HepG2 (cell line): ENCODE measurements around the gene AK3. TPM values are rescaled to one million over a fixed set of nuclear protein-coding genes. Genes with fewer than 3 reads are reported as not detected.

Experiments used
- CBX5 ChIP-seq: sonication (generic); formaldehyde crosslinking; IDR thresholded peaks from 2 replicates; pipeline ENCODE4 v1.4.0; 2020; ENCODE audit warnings: missing genetic modification reagents, borderline replicate concordance
- EEA1 ChIP-seq: sonication (generic); formaldehyde crosslinking; IDR thresholded peaks from 2 replicates; pipeline ENCODE4 v1.5.1; 2020; ENCODE audit warnings: mild to moderate bottlenecking, missing genetic modification reagents, borderline replicate concordance
- FOXP4 ChIP-seq: sonication (generic); formaldehyde crosslinking; IDR thresholded peaks from 2 replicates; pipeline ENCODE4 v1.4.0; 2020; ENCODE audit warnings: missing genetic modification reagents
- HHEX ChIP-seq: IDR thresholded peaks from 2 replicates; pipeline ENCODE4 v1.6.1; 2016; ENCODE audit warnings: control low read depth
- HNRNPH1 ChIP-seq: fragments of 200-400 bp; formaldehyde crosslinking; optimal IDR thresholded peaks from 2 replicates; pipeline ENCODE3; 2017; ENCODE audit warnings: mild to moderate bottlenecking, low read depth, low read length
- PHF20 ChIP-seq: sonication (generic); formaldehyde crosslinking; IDR thresholded peaks from 2 replicates; pipeline ENCODE4 v1.5.0; 2020; ENCODE audit warnings: mild to moderate bottlenecking, missing genetic modification reagents
- RELA ChIP-seq: sonication (generic); formaldehyde crosslinking; IDR thresholded peaks from 2 replicates; pipeline ENCODE4 v1.4.0; 2020; ENCODE audit warnings: missing genetic modification reagents
- SPEN ChIP-seq: sonication (generic); formaldehyde crosslinking; IDR thresholded peaks from 2 replicates; pipeline ENCODE4 v1.5.1; 2020; ENCODE audit warnings: low read depth, mild to moderate bottlenecking, missing genetic modification reagents
- ZBTB25 ChIP-seq: IDR thresholded peaks from 2 replicates; pipeline ENCODE4 v1.6.1; 2018; ENCODE audit warnings: missing genetic modification reagents
- ZNF232 ChIP-seq: sonication (generic); formaldehyde crosslinking; IDR thresholded peaks from 2 replicates; pipeline ENCODE4 v1.4.0; 2020; ENCODE audit warnings: missing genetic modification reagents, borderline replicate concordance
- ZNF260 ChIP-seq: sonication (generic); formaldehyde crosslinking; IDR thresholded peaks from 2 replicates; pipeline ENCODE4 v1.4.0; 2020; ENCODE audit warnings: missing genetic modification reagents, low read depth, mild to moderate bottlenecking, borderline replicate concordance
- ZNF775 ChIP-seq: sonication (generic); formaldehyde crosslinking; IDR thresholded peaks from 2 replicates; pipeline ENCODE4 v1.4.0; 2020; ENCODE audit warnings: missing genetic modification reagents, mild to moderate bottlenecking, moderate library complexity, borderline replicate concordance
- ZNF878 ChIP-seq: sonication (generic); formaldehyde crosslinking; IDR thresholded peaks from 2 replicates; pipeline ENCODE4 v1.8.1; 2023; ENCODE audit warnings: mild to moderate bottlenecking, missing genetic modification reagents, moderate library complexity
- polyA plus RNA-seq, 8 experiments: library from polyadenylated mRNA; depleted of rRNA in 3 of 8; stranded (reverse) in 7 of 8; unstranded in 1 of 8; fragments of >200 nt; fragmentation: Illumina TruSeq in 4 of 8; extraction: Trizol in 4 of 8; gene quantifications; 2 replicates each; pipeline versions ENCODE4 v1.2.1 to v1.2.3, GENCODE V29; 2011 to 2016; ENCODE audit warnings: low read depth in 4 of 8, missing spikeins in 1 of 8, mixed read lengths in 1 of 8; ENCODE audit not compliant: insufficient read depth in 1 of 8
- total RNA-seq, 5 experiments: library from RNA; depleted of rRNA; stranded (reverse); fragments of >200 nt; fragmentation: Illumina TruSeq; extraction: Trizol; gene quantifications; 2 replicates each; pipeline ENCODE4 v1.2.3, GENCODE V29; 2016; ENCODE audit warnings: low read depth in 1 of 5
- TF ChIP-seq, protein P1 (sequence below): IDR thresholded peaks from 2 replicates; pipeline ENCODE4 v1.6.1; 2012; ENCODE audit warnings: inconsistent platforms
- TF ChIP-seq, protein P2 (sequence below): sonication (generic); formaldehyde crosslinking; IDR thresholded peaks from 2 replicates; pipeline ENCODE4 v1.4.0; 2020; ENCODE audit warnings: mild to moderate bottlenecking, missing genetic modification reagents

AK3 gene
- total and polyA plus RNA-seq, 2 of the 13 experiments (the other 11 are each of a cell fraction or from before 2014, with no cell fraction given), result 76.8 to 109 TPM

DNA sequence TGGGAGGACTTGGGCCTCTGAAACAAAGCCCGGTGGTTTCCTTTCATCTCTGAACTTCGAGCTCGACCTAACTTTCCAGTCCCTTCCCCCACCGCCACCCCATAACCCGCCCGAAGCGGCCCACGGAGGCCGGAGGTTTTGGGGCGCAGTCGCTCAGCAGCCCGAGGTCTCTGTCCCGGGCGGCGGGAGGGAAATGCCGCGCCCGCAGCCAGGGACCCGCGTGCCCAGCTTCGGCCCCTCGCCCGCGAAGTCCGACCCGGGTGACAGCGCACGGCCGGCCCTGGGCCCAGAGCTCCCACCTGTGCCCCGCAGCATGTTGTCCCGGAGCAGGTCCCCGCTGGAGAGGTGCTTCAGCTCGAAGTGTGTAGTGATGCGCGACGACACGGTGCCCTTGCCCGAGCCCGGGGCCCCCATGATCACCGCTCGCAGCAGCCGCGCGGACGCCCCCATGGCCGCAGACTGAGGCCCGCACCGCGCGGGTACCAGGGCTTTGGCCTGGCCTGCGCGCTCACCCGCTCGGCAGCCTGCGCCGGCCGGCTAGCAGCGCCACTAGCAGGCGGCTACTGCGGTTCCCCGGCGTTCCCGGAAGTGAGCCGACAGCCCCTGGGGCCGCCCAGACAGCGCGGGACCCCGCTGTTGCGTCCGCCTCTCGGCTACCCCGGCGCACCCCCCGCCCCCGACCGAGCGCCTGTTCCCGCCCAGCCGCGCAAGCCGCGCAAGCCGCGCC is at the start of gene AK3 (continued):
- TF ChIP-seq, protein P1, sequence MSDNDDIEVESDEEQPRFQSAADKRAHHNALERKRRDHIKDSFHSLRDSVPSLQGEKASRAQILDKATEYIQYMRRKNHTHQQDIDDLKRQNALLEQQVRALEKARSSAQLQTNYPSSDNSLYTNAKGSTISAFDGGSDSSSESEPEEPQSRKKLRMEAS, result peak; percentile 76; the same call in 1 of the 2 replicates
- TF ChIP-seq ZNF775 (CRISPR knock-in tag) (no peak; the same call in 1 of the 2 replicates), HHEX (CRISPR knock-in tag) (no peak), PHF20 (CRISPR knock-in tag) (peak; percentile 54), CBX5 (CRISPR knock-in tag) (no peak), RELA (CRISPR knock-in tag) (0 out of 2 replicates have a peak, but pooled peaks have one; percentile 26), SPEN (CRISPR knock-in tag) (peak; percentile 78), FOXP4 (CRISPR knock-in tag) (peak; percentile 15; the same call in 1 of the 2 replicates), ZNF232 (CRISPR knock-in tag) (peak; percentile 46; the same call in 1 of the 2 replicates), ZNF878 (CRISPR knock-in tag) (no peak), ZNF260 (CRISPR knock-in tag) (no peak), HNRNPH1 (no peak), EEA1 (CRISPR knock-in tag) (no peak), ZBTB25 (peak; percentile 59; the same call in 1 of the 2 replicates)
- TF ChIP-seq, protein P2, sequence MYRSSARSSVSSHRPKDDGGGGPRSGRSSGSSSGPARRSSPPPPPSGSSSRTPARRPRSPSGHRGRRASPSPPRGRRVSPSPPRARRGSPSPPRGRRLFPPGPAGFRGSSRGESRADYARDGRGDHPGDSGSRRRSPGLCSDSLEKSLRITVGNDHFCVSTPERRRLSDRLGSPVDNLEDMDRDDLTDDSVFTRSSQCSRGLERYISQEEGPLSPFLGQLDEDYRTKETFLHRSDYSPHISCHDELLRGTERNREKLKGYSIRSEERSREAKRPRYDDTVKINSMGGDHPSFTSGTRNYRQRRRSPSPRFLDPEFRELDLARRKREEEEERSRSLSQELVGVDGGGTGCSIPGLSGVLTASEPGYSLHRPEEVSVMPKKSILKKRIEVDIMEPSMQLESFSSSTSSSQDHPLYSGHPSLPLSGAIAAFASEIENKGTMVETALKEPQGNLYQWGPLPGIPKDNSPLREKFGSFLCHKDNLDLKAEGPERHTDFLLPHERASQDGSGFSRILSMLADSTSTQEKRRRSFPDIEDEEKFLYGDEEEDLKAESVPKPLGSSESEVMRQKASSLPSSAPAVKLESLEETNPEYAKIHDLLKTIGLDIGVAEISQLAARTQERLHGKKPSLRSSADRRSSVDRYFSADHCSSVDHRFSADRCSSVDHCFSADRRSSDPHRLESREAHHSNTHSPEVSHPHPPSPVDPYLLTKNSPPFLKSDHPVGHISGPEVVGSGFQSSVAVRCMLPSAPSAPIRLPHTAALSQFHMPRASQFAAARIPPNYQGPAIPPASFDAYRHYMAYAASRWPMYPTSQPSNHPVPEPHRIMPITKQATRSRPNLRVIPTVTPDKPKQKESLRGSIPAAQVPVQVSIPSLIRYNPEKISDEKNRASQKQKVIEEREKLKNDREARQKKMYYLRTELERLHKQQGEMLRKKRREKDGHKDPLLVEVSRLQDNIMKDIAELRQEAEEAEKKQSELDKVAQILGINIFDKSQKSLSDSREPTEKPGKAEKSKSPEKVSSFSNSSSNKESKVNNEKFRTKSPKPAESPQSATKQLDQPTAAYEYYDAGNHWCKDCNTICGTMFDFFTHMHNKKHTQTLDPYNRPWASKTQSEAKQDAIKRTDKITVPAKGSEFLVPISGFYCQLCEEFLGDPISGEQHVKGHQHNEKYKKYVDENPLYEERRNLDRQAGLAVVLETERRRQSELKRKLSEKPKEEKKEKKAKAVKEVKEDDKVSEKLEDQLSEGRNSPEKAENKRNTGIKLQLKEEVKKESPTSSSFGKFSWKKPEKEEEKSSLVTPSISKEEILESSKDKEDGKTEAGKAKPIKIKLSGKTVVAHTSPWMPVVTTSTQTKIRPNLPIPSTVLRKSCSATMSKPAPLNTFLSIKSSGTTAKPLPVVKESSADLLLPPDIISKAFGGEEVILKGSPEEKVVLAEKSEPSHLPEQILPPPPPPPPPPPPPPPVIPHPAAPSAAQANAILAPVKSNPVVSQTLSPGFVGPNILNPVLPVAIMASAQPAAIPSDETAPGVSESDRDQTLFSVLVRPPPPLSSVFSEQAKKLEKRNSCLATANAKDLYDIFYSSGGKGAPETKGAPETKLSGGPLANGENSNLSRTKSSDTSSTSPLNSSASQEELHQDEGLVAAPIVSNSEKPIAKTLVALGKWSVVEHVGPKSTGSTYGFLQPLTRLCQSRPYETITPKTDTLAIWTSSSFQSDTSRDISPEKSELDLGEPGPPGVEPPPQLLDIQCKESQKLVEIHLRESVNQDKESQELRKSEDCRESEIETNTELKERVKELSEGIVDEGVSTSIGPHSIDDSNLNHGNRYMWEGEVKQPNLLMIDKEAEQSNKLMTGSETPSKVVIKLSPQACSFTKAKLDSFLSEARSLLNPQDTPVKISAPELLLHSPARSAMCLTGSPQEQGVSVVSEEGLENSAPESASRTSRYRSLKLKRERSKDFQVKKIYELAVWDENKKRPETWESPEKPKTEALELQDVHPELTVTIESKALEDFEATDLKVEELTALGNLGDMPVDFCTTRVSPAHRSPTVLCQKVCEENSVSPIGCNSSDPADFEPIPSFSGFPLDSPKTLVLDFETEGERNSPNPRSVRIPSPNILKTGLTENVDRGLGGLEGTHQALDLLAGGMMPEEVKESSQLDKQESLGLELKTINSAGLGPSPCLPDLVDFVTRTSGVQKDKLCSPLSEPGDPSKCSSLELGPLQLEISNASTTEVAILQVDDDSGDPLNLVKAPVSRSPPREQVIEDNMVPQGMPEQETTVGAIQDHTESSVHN (CRISPR knock-in tag), result peak; percentile 25; the same call in 1 of the 2 replicates
